ENCODE measurements around the gene HSPD1.

HSPD1 gene

DNA sequence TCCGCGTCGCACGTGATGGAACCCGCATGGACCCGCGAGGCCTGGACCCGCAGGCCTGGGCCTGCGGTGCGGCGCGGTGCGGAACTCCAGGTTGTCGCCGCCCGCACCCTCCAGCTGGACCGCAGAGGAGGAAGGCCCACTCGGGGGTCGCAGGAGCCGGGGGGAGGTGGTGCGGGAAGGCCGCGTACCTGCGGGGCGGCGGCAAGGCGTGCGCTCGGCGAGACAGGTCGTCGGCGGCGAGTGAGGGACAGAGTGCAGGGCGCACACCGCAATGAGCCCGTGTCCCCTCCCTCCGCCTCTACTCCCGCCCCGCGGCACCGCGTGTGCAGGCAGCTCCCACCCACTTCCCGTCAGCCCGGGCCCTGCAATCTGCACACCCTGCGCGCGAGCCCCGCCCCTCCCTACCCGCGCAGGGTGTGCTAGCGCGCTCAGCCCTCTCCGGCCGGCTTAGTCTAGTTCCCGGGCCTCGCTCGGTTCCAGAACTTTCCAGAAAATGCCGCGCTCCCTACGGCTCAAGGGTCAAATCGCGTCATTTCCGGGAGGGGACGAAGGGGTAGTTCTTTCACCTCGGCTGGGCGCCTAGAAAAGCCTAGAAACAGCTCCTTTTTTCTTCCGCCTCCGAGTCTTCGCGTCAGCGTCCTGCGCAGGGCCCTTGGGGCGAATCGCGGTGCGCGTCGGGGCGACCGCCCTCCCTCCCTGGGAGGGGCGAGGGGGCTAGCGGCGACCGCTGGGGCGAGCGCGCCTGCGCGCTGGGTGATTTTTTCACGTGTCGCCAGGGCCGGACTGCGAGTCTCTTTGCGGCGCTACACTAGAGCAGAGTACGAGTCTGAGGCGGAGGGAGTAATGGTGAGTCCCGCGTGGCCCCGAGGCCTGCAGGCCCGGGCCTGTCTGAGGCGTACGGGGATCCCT is at the start of gene HSPD1, which contains the start of gene HSPE1:
HSPD1 (minus strand) TSS at position 247 of the 909 bp plus-strand sequence. CDS start 992 bp downstream, outside the sequence.
HSPE1 (plus strand) TSS at position 786 of the 909 bp plus-strand sequence; CDS start at position 844, 58 bp downstream.
- peak; percentile 95 for DNase-seq

DNA sequence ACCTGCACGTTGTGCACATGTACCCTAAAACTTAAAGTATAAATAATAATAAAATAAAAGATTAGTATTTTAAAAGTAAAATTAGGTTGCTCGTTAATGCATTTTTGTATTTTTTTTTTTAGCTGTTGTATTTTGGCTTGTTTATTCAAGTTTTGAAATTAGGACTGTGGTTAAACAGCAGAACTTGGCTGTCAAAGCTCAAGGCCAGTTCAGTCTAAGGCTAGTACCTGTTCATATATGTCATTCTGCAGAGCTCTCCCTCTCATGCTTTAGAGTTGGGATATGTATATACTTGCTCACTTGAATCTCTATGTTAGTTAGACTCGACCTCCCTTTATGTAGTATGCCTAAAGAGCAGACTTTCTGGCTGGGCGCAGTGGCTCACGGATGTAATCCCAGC is 48.9 kb upstream of the HSPD1 start:
- DNase-seq, result no peak

DNA sequence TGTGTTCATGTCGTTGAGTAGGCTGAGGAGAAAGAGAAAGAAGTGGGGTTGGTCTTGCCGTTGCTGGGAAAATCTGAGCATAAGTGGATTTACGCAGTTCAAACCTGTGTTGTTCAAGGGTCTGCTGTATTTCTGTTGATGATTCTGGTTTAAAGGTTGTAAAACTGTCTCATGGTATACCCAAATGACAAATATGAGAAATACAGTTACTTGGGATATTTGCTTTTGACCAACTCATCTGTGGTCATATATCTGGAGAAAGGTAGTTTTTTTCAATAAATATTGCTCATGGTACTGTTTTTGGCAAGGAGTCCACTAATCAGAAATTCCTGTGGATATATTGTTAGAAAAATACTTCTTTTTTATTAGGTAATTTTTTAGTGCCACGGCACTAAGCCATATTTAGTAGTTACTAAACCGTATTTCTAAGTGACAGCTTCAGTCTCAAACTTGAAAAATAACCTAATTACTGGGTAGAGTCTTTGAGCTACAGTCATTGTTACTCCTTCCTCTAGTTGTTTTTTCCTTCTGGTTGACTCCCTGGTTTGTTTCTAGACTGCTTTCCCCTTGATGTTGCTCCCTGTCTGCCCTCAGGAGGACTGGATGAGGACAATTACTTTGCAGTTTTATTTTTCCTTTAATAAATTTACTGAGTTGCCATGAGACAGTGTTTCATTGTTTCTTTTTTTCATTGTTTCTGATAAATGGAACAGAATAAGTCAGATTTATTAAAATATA is 47.7 kb upstream of the HSPD1 start:
- no peak for DNase-seq

DNA sequence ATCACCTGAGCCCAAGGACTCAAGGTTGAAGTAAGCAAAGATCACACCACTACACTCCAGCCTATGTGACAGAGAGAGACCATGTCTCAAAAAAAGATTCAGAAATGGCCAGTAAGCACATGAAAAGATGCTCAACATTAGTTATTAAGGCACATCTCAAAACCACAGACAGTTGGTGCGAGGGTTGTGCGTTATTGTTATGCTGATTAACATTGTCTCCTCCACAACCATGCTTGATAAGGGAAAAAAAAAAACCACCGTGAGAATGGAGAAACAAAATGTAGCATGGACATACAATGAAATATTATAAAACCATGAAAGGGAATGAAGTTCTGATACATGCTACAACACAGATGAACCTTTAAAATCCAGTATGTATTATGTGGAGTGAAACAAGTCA is 43.6 kb upstream of the HSPD1 start:
- no peak for DNase-seq

GRCh38 chr2:197539734-197540133 is 40.1 kb upstream of the HSPD1 start:
- no peak for DNase-seq

DNA sequence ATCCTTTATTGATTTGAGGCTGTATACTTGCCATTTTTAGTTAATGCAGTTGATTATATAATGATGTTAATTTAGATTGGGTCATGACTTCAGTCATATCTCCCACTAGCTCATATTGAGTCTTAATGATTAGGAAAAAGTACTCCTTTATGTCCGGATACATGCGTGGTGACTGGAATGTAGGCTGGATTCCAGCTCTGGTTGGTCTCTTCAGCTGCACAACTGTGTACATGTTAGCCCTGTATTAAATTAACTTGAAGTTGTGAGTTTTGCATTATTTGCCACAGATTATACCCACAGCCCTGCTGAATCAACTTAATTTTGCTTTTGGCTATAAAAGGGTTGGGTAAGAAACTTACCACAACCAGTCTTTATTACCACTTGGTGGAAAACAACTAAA is 38.8 kb upstream of the HSPD1 start:
- no peak for DNase-seq

GRCh38 chr2:197517150-197517549 is 17.5 kb upstream of the HSPD1 start:
- DNase-seq, result no peak

DNA sequence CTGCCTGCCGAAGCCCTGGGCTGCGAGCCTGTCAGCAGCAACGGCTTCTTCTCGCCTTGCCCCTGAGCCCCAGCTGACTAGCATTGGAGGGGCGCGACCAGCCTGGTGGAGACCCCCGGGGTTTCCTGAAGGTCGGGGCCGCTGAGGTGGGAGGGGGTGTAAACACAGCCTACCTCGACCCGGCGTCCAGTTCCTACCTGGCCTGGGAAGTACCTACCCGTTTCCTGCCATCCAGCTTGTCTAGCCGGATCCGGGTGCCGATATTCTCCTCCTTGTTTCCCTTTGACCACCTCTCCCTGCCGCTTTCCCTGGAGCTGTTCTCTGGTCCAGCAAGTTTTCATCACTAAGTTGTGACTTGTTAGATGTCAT is 16.7 kb upstream of the HSPD1 start:
- no peak for DNase-seq

- peak; percentile 88 for DNase-seq
Observed at GRCh38 chr2:197515739-197516392, 16.2 kb upstream of the HSPD1 start, which contains the start of gene MOB4. TSS of gene MOB4 (plus strand) at chr2:197516066. CDS start at chr2:197516087, 21 bp downstream.

DNA sequence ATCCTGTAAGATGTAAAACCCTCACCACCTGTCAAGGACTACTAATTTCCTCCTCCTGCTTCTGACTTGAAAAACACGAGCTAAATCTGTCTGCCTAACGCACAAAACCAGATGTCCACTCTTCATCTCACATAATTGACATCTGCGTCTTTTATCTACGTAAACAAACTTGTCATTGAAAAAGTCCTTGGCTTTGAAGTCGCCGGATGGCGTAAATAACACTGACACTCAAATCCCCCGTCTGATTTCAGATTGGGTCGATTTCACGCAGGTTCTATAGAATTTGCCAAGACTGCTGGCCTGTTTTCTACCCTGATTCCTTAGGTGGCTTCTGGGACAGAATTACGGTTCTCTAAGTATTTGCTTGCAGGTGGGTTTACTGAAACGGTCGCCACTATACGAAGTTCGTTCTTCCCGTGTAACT is 15.7 kb upstream of the HSPD1 start:
- peak; percentile 82 for DNase-seq

GRCh38 chr2:197514754-197515153 is 15.1 kb upstream of the HSPD1 start:
- DNase-seq, result no peak

DNA sequence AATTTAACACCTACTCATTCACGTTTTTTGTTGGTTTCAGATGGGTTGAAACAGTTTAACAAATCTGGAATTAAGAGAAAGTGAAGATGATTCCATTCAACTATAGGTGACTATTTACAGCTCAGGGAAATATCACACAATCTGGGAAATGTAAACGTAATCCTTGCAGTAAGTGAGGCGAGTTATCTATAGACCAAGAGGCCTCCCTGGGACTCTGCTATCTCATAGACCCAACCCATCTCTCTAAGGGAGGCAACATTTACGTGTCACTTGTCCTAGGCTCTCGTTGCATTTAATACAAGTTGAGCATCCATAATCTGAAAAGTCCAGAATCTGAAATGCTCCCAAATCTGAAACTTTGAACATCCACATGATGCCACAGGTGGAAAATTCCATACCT is 14.3 kb upstream of the HSPD1 start:
- no peak for DNase-seq

- DNase-seq, result no peak
Observed at GRCh38 chr2:197506658-197507057, 7.0 kb upstream of the HSPD1 start.

- DNase-seq, result no peak
Observed at GRCh38 chr2:197504512-197504911, 4.9 kb upstream of the HSPD1 start.

- DNase-seq, result no peak
Observed at GRCh38 chr2:197504000-197504399, 4.4 kb upstream of the HSPD1 start.

DNA sequence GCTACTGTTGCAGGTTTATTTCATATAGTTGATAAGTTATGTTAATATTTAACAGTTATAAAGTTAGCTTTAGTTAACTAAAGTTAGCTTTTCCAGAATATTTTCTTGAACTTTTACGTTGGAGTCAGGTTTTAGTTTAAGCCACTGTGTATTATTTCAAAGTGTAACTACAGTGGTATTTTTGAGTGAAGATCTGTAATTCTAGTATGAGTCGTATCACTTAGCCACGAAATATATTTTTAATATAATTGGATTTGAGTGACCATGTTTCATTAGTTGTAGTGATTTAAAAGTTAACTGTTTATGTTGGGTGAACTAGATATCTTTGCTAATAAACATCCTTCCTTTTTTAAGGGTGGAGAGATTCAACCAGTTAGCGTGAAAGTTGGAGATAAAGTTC is 3.0 kb upstream of the HSPD1 start:
- no peak for DNase-seq

- DNase-seq, result no peak
Observed at GRCh38 chr2:197502201-197502600, 2.6 kb upstream of the HSPD1 start.

GRCh38 chr2:197500503-197501131 is 977 bp upstream of the HSPD1 start:
- DNase-seq, result no peak

DNA sequence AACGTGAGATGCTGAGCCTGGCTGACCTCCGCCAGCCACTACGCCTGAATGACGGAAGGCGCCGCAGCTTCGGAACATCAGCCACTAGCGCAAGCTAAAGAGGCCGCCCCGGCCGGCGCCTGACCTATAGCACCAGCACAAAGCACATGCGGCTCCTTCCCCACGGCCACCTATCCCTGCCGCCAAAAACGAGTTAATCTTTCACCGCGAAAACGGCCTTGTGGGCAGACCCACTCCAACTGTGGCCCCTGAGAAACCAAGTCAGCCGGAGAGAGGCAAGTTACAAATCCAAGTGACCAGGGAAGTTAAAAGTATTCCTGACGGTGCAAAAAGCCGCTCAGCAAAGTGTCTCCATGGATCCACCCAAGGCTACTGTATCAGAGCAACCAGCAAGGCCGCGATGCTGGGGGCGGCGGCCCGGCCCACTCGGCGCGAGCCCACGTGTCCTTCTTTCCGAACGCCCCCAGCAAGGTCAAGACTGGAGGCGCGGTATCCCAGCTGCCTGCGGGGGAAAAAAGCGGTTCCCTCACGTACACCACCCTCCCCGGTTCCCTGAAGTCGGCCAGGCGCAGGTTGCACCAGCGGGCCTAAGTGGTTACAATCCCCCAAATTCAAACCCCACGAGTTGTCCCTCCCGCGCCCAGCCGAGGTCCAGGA is 575 bp downstream of the HSPD1 start:
- no peak for DNase-seq

DNA sequence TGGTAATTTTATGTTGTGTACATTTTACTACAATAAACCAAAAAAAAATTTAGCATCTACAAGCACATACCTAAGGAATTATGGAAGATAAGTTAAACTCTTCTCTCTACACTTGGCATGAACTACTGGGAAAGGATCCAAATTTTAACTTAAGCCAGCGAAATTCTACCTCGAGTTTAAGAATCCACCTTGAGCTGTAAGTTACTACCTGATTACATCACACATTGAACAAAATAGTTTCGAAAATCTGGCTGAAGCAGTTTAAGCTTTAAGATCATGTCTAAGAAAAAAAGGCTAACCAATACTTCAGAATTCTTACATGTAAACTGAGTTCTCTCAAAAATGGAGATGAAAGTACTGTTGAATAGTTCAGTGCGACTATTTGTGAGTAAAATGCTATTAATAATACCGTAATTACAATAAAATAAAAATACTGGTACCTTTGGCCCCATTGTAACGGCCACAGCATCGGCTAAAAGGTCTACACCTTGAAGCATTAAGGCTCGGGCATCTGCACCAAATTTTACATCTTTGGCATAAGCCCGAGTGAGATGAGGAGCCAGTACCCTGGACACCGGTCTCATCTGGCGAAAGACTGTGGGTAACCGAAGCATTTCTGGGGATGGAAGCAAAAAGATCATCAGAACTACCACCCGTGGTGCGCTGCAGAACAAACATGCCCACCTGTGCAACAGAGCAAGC is 1.3 kb downstream of the HSPD1 start:
- no peak for DNase-seq

GRCh38 chr2:197497326-197497725 is 2.3 kb downstream of the HSPD1 start:
- DNase-seq, result no peak

DNA sequence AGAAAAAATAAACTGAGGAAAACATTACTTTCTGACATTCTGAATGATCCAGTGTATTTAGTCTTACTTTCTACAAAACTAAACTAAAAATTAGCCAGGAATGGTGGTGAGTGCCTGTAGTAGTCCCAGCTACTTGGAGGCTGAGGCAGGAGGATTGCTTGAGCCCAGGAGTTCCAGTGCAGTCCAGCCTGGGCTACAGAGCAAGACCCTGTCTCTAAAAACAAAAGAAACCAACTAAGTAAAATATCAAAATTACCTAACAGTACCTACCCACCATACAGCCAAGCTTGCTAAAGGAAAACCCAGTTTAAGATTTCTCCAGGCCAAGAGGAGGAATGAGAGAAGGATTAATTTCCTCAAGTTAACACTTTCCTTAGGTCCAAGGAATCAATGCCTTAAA is 2.9 kb downstream of the HSPD1 start:
- no peak for DNase-seq
